Activated T-cell treated with anti-CD3 and anti-CD28 coated beads, Interleukin-2, amount 50 U/mL, for 24 hours (primary cell): ENCODE data around the gene DGLUCY.
"Not testable (repeated sequence)": the region's sequence is repeated elsewhere in the genome, so short reads cannot be mapped to it uniquely, and the experiment has no call there.

ENCODE experiments used
- DNase-seq: peaks from one replicate; pipeline ENCODE4 v3.0.0-alpha.2; 2020
- H3K27ac Mint-ChIP-seq: 2 replicates; pipeline ENCODE4 v1.8.0; 2020; ENCODE audit warnings: mild to moderate bottlenecking, mixed read lengths
- H3K27me3 Mint-ChIP-seq: 2 replicates; pipeline ENCODE4 v1.8.0; 2020; ENCODE audit warnings: mixed read lengths
- H3K36me3 Mint-ChIP-seq: 2 replicates; pipeline ENCODE4 v1.8.0; 2020; ENCODE audit warnings: low read depth, mixed read lengths
- H3K4me1 Mint-ChIP-seq: 2 replicates; pipeline ENCODE4 v1.8.0; 2020; ENCODE audit warnings: low read depth, mixed read lengths
- H3K4me3 Mint-ChIP-seq: 2 replicates; pipeline ENCODE4 v1.8.0; 2020; ENCODE audit warnings: mild to moderate bottlenecking, moderate library complexity, mixed read lengths
- H3K9me3 Mint-ChIP-seq: 2 replicates; pipeline ENCODE4 v1.8.0; 2020; ENCODE audit warnings: mixed read lengths

DGLUCY gene

DNA sequence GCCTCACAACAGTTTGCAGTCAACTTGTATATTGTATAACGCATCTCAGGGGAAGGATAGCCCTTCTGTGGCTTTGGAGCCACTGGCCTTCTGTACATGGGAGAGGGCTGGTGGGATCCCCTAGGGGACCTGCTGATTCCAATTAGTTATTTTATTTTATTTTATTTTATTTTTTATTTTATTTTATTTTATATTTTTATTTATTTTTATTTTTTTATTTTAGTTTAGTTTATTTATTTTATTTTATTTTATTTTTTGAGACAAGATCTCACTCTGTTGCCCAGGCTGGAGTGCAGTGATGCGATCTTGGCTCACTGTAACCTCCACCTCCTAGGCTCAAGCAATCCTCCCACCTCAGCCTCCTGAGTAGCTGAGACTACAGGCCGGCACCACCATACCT is 68.9 kb downstream of the DGLUCY start:
- not testable (repeated sequence) for H3K9me3 Mint-ChIP-seq, H3K4me1 Mint-ChIP-seq, H3K4me3 Mint-ChIP-seq, H3K27ac Mint-ChIP-seq, H3K27me3 Mint-ChIP-seq, DNase-seq
- peaks cover 59% of the 10 kb centered on the region for H3K36me3 Mint-ChIP-seq

DNA sequence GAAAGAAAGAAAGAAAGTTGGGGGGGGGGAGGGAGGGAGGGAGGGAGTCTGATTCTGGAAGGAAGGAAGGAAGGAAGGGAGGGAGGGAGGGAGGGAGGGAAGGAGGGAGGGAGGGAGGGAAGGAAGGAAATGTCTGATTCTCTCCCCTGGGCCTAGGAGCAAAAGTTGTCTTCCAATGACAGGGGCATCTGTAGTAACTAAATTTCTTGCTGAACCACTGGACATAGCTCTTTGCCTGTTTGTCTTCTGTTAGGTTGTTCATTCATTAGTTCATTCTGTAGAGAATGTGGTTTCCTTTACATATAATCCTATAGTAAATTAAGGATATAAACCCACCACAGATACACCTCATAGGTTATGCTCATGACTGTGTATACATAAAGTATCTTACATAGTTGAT is 70.7 kb downstream of the DGLUCY start:
- H3K4me1 Mint-ChIP-seq: no peaks in the 10 kb centered on the region
- no peaks in the 10 kb centered on the region for H3K27me3 Mint-ChIP-seq
- peaks cover 69% of the 10 kb centered on the region for H3K36me3 Mint-ChIP-seq
- DNase-seq: no peak
- H3K4me3 Mint-ChIP-seq: no peak overlapping the region
- H3K27ac Mint-ChIP-seq: no peak overlapping the region
- no peaks in the 10 kb centered on the region for H3K9me3 Mint-ChIP-seq

DNA sequence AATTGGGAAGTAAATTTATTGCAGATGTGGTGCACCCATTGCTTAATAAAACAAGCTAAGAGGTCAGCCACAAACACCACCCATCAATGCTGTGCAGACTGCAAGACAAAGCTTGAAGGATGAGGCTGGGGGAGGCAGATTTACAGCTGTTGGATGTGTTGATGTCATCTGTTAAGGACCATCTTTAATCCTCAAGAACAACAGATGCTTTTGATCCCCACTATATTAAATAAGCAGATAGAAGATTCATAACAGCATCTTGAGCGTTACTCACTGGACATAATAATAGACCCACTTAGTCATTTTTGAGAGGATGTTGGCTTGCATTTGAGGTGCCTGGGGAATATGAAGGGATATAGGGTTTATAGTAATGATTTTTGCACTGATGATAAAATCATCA is 71.8 kb downstream of the DGLUCY start:
- Mint-ChIP-seq H3K4me1 (no peaks in the 10 kb centered on the region), H3K36me3 (peaks cover 76% of the 10 kb centered on the region), H3K4me3 (no peak overlapping the region), H3K27me3 (no peaks in the 10 kb centered on the region), H3K9me3 (no peaks in the 10 kb centered on the region), H3K27ac (no peak overlapping the region)
- no peak for DNase-seq

DNA sequence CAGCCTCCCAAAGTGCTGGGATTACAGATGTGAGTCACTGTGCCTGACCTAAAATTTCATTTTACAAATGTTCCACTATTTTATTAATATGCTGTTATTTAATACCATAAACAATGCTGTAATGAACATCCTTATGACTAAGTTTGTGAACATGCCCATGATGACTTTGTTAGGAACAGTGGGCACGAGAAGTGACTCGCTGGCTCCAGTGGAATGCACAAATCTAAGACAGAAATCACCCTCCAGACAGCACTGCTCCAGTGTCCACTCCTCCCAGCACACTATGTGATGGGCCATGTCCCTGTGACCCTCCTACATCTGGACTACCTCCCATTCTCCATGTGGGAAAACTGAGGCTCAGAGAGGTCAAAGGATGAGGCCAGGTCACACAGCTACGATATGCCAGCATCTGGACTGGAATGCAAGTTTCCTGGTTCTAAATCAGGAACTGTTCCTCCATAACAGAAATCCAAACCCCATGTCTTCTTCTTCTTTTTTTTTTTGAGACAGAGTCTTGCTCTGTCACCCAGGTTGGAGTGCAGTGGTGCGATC is 72.7 kb downstream of the DGLUCY start:
- no peaks in the 10 kb centered on the region for H3K27me3 Mint-ChIP-seq
- DNase-seq: no peak
- H3K4me1 Mint-ChIP-seq: no peaks in the 10 kb centered on the region
- peaks cover 76% of the 10 kb centered on the region for H3K36me3 Mint-ChIP-seq
- H3K9me3 Mint-ChIP-seq: no peaks in the 10 kb centered on the region
- no peak overlapping the region for H3K27ac Mint-ChIP-seq
- H3K4me3 Mint-ChIP-seq: no peak overlapping the region

DNA sequence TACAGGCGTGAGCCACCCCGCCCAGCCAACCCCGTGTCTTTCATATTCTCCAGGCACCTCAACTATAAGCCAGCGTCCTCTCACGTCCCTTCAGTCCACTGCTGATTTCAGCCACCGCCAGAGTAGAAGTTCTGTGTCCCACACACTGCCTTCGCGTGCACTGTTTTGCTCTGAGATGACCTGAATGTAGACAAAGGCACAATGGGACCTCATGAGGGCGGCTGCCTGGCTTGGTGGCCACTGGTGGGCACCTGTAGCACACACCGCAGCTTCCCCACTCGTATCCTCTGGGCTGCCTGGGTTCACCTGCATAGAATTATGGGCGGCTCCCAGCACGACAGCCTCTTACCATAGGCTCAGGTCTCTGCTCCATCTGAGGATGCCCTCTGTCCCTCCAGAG is 73.4 kb downstream of the DGLUCY start:
- no peak overlapping the region for H3K4me3 Mint-ChIP-seq
- peaks cover 80% of the 10 kb centered on the region for H3K36me3 Mint-ChIP-seq
- H3K27me3 Mint-ChIP-seq: no peaks in the 10 kb centered on the region
- H3K27ac Mint-ChIP-seq: no peak overlapping the region
- H3K4me1 Mint-ChIP-seq: peaks cover 2% of the 10 kb centered on the region
- H3K9me3 Mint-ChIP-seq: no peaks in the 10 kb centered on the region
- no peak for DNase-seq

DNA sequence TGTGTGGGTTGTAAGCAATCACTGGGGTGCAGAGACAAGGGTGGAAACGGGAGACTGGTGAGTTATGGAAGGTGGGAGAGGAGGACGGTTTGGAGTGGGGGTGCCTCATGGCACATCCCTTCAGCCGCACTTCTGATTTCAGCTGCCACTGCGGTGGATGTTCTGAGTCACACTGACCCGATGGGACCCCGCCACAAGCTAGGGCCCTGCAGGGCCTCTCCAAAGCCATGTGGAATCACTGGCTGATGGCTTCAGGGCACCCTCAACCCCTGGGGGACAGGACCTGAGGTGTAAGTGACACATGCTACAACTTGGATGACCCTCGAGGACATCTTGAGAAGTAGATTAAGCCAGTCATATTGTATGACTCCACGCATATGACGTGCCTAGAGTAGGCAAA is 77.0 kb downstream of the DGLUCY start:
- Mint-ChIP-seq H3K9me3 (no peaks in the 10 kb centered on the region), H3K27ac (no peak overlapping the region), H3K36me3 (peaks cover 81% of the 10 kb centered on the region), H3K4me3 (no peak overlapping the region), H3K4me1 (peaks cover 20% of the 10 kb centered on the region), H3K27me3 (no peaks in the 10 kb centered on the region)
- DNase-seq: no peak

DNA sequence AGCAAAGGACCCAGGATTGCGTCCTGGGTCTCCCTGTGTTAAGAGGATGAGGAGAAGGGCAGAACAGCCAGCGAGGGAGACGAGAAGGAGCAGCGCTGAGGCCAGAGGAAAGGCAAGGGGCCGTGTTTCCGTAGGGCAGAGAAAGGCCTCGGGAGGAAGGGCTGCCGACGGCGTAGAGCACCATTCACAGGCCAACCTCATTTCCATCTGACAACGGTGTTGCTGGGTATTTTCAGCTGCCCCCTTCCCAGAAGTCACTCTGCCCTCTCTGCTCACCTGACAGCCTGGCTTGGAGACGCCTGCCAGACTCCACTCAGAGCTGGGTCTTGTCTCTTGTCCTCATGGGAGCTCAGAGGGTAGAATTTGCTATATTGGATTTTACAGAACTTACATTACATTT is 79.2 kb downstream of the DGLUCY start:
- no peak overlapping the region for H3K4me3 Mint-ChIP-seq
- no peak overlapping the region for H3K27ac Mint-ChIP-seq
- no peak for DNase-seq
- H3K36me3 Mint-ChIP-seq: peaks cover 79% of the 10 kb centered on the region
- H3K27me3 Mint-ChIP-seq: no peaks in the 10 kb centered on the region
- peaks cover 28% of the 10 kb centered on the region for H3K4me1 Mint-ChIP-seq
- no peaks in the 10 kb centered on the region for H3K9me3 Mint-ChIP-seq

DNA sequence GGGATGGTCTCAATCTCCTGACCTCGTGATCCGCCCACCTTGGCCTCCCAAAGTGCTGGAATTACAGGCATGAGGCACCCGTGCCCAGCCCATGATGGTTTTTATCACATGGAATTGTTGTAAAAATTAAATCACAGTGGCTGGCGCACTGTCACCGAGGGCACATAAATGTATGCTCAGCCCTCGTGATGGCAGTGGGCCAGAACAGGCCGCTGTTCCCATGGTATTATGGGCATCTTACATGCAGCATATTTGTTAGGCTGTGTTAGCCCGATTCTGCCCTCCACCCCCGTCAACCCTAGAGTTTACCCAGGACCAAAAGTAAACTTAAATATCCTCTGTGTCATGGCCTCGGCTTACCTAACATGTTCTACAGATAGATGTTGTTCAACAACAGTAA is 82.0 kb downstream of the DGLUCY start:
- no peaks in the 10 kb centered on the region for H3K9me3 Mint-ChIP-seq
- no peak overlapping the region for H3K27ac Mint-ChIP-seq
- peaks cover 30% of the 10 kb centered on the region for H3K4me1 Mint-ChIP-seq
- peaks cover 80% of the 10 kb centered on the region for H3K36me3 Mint-ChIP-seq
- DNase-seq: no peak
- no peaks in the 10 kb centered on the region for H3K27me3 Mint-ChIP-seq
- H3K4me3 Mint-ChIP-seq: no peak overlapping the region

DNA sequence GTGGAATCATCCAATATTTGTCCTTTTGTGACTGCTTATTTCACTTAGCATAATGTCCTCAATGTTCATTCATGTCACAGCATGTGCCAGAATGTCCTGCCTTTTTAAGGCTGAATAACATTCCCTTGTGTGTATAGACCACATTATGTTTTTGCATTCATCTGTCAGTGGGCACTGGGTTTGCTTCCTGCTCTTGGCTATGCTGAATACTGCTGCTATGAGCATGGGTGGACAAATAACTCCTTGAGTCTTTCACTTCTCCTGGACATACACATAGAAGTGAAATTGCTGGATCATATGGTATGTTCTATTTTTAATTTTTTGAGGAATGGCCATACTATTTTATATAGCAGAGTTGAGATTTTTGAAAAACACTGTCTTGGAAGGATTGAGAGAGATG is 83.8 kb downstream of the DGLUCY start:
- Mint-ChIP-seq H3K4me1 (peaks cover 35% of the 10 kb centered on the region), H3K36me3 (peaks cover 77% of the 10 kb centered on the region)
- no peak for DNase-seq

DNA sequence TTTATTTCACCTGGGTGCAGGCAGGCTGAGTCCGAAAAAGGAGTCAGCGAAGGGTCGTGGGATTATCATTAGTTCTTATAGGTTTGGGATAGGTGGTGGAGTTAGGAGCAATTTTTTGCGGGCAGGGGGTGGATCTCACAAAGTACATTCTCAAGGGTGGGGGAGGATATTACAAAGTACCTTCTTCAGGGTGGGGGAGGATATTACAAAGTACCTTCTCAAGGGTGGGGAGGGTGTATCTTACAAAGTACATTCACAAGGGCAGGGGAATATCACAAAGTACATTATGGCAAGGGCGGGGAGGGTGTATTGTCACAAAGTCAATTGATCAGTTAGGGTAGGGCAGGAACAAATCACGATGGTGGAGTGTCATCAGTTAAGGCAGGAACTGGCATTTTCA is 86.9 kb downstream of the DGLUCY start:
- H3K27ac Mint-ChIP-seq, H3K4me3 Mint-ChIP-seq, H3K27me3 Mint-ChIP-seq, H3K9me3 Mint-ChIP-seq, DNase-seq: not testable (repeated sequence)
- Mint-ChIP-seq H3K36me3 (peaks cover 89% of the 10 kb centered on the region), H3K4me1 (peaks cover 29% of the 10 kb centered on the region)

More for the DNA sequence above, 83.8 kb downstream of the DGLUCY start:
- Mint-ChIP-seq H3K27ac (no peak overlapping the region), H3K9me3 (no peaks in the 10 kb centered on the region), H3K27me3 (no peaks in the 10 kb centered on the region), H3K4me3 (no peak overlapping the region)

DNA sequence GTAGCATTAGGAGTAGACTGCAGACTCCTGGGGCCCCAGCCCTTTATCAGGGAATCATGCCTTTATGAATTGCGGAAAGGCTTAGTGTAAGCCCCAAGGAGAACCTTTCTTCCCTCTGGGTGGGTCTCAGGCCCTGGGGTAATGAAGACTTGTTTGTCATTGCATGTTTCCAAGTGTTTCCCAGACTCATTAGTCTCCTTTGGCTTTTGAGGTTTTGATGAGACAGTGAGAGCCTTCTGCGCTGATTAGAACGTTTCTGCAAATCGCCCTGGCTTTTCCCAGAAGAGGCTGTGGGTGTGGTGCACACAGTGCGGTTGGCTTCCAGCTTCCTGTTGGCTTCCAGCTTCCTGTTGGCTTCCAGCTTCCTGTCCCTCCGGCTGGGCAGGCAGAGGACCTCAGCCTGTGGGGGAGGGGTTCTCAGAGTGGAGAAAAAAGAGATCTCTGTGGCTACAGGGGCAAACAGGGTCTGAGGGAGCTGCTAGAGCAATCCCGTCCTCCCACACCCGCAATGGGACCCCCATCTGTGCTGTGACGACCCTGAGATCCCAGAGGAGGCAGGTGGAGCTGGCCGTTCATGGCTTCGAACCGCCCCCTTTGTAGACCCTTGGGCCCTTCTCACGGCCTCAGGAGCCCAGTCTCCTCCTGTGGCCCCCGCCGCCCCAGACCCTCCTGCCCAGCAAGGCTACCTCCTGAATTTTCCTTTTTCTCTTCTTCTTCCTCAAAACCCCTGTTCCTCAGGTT is 88.5 kb downstream of the DGLUCY start:
- peak overlapping the region; percentile 33 for H3K27ac Mint-ChIP-seq
- no peaks in the 10 kb centered on the region for H3K27me3 Mint-ChIP-seq
- DNase-seq: no peak
- no peak overlapping the region for H3K4me3 Mint-ChIP-seq
- H3K9me3 Mint-ChIP-seq: no peaks in the 10 kb centered on the region
- H3K4me1 Mint-ChIP-seq: peaks cover 33% of the 10 kb centered on the region
- H3K36me3 Mint-ChIP-seq: peaks cover 89% of the 10 kb centered on the region

DNA sequence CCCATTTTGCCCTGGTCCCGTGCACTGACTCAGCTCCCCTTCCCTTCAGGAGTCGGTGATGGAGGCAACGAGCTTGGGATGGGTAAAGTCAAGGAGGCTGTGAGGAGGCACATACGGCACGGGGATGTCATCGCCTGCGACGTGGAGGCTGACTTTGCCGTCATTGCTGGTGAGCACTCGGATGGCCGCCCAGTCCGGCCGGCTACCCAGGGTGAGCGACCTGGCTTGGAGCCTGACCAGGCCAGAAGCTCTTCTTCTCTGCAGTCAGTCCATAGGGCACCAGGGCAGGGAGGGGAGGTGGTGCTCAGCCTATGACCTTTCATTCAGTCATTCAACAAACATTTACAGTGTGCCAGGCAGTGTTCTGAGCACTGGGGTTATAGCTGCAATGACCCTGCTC is 90.8 kb downstream of the DGLUCY start:
- Mint-ChIP-seq H3K9me3 (no peaks in the 10 kb centered on the region), H3K36me3 (peaks cover 87% of the 10 kb centered on the region), H3K4me3 (no peak overlapping the region), H3K4me1 (peaks cover 30% of the 10 kb centered on the region), H3K27me3 (no peaks in the 10 kb centered on the region), H3K27ac (peak overlapping the region; percentile 24)
- DNase-seq: no peak

DNA sequence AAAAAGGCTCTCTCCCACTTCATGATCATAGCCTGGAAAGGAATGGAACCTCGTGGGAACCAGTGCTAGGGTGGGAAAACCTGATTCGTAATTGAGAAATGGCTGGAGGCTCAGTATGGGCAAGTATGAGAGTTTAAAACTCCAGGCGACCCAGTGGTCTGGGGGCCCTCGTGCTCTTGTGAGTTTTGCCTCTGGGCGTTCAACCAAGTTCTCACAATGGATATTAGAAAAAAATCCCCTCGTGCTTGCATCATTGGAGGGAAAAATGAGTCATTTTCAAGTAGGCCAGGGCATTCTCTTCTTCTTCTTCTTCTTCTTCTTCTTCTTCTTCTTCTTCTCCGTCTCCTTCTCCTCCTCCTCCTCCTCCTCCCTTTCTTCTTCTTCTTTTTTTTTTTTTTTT is 91.6 kb downstream of the DGLUCY start:
- Mint-ChIP-seq H3K4me3 (no peak overlapping the region), H3K27ac (peak overlapping the region; percentile 24), H3K36me3 (peaks cover 86% of the 10 kb centered on the region), H3K27me3 (no peaks in the 10 kb centered on the region), H3K4me1 (peaks cover 30% of the 10 kb centered on the region), H3K9me3 (no peaks in the 10 kb centered on the region)
- DNase-seq: no peak

DNA sequence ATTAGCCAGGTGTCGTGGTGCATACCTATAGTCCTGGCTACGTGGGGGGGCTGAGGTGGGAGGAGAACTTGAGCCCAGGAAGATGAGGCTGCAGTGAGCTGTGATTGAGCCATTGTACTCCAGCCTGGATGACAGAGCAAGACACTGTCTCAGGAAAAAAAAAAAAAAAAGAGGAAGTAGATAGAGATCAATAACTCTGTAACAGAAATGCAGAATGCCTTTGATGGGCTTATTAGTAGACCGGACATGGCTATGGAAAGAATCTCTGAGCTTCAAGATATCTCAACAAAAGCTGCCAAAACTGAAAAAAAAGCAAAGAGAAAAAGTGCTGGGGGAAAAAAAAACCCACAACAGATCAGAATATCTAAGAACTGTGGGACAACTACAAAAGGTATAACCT is 93.1 kb downstream of the DGLUCY start:
- no peaks in the 10 kb centered on the region for H3K27me3 Mint-ChIP-seq
- peaks cover 91% of the 10 kb centered on the region for H3K36me3 Mint-ChIP-seq
- H3K9me3 Mint-ChIP-seq: no peaks in the 10 kb centered on the region
- no peak for DNase-seq
- peak overlapping the region; percentile 31 for H3K27ac Mint-ChIP-seq
- peaks cover 25% of the 10 kb centered on the region for H3K4me1 Mint-ChIP-seq
- no peak overlapping the region for H3K4me3 Mint-ChIP-seq

DNA sequence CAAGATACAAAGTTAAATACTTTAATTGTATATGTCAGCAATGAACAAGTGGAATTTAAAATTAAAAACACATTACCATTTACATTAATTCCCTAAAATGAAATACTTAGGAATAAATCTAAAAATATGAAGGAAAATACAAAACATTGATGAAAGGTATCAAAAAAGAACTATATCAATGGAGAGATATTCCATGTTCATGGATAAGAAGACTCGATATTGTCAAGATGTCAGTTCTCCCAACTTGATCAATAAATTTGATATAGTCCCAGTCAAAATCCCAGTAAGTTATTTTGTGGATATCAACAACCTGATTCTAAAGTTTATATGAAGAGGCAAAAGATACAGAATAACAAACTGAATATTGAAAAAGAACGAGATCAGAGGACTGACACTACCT is 97.1 kb downstream of the DGLUCY start:
- DNase-seq: no peak
- Mint-ChIP-seq H3K27me3 (no peaks in the 10 kb centered on the region), H3K4me3 (no peak overlapping the region), H3K9me3 (no peaks in the 10 kb centered on the region), H3K36me3 (peaks cover 75% of the 10 kb centered on the region), H3K27ac (no peak overlapping the region), H3K4me1 (peaks cover 7% of the 10 kb centered on the region)
